T-helper 1 cell (primary cell): ENCODE results near the gene CCDC184.
"Not testable (repeated sequence)": the region's sequence is repeated elsewhere in the genome, so short reads cannot be mapped to it uniquely, and the experiment has no call there.

Experiments used
- DNase-seq, 5 donors: peaks; one replicate each; pipeline ENCODE4 v3.0.0-alpha.2; 2012 to 2020
- total RNA-seq, 4 donors: gene quantifications; one replicate each; lab custom pipeline; 2026; lab: John Stamatoyannopoulos, UW

The CCDC184 gene
- total RNA-seq: 3.7 to 6.3 (median 4.4) reads per million in 4 donors

GRCh38 chr12:48183091-48183875 lies at the start of gene CCDC184:
Gene CCDC184 (plus strand): TSS chr12:48183644. CDS start chr12:48184123, 479 bp downstream.
- peak; percentile 51 to 82 (median 68) for DNase-seq

- DNase-seq: no peak
Measured at GRCh38 chr12:48135027-48135426, 48.4 kb upstream of the CCDC184 start.

- DNase-seq: no peak
Measured at GRCh38 chr12:48142818-48143674, 40.4 kb upstream of the CCDC184 start.

- no peak for DNase-seq
Measured at GRCh38 chr12:48143898-48144297, 39.5 kb upstream of the CCDC184 start.

GRCh38 chr12:48145981-48146380 lies 37.5 kb upstream of the CCDC184 start:
- no peak for DNase-seq

GRCh38 chr12:48151103-48151771 lies 32.2 kb upstream of the CCDC184 start:
- no peak for DNase-seq

GRCh38 chr12:48155786-48156185 lies 27.7 kb upstream of the CCDC184 start:
- DNase-seq: not testable (repeated sequence)

- DNase-seq: no peak
Measured at GRCh38 chr12:48156652-48157017, 26.8 kb upstream of the CCDC184 start.

GRCh38 chr12:48157018-48157888 lies 26.2 kb upstream of the CCDC184 start, which contains the start of gene ASB8:
Gene ASB8 (minus strand): TSS chr12:48157515. CDS start chr12:48153496, 4,019 bp downstream.
- DNase-seq: peak; percentile 97 to 99 (median 99)

GRCh38 chr12:48157889-48158370 lies 25.5 kb upstream of the CCDC184 start:
- DNase-seq: peak in 1 of 5 donors; percentile 4

GRCh38 chr12:48160046-48160445 lies 23.4 kb upstream of the CCDC184 start:
- DNase-seq: no peak

- DNase-seq: no peak
Measured at GRCh38 chr12:48160807-48161206, 22.6 kb upstream of the CCDC184 start.

GRCh38 chr12:48163150-48163747 lies 20.2 kb upstream of the CCDC184 start:
- DNase-seq: no peak

- no peak for DNase-seq
Measured at GRCh38 chr12:48164451-48164850, 19.0 kb upstream of the CCDC184 start.

GRCh38 chr12:48165089-48165981 lies 18.1 kb upstream of the CCDC184 start:
- peak in 4 of 5 donors; percentile 36 to 68 (median 48) for DNase-seq

GRCh38 chr12:48169011-48169410 lies 14.4 kb upstream of the CCDC184 start:
- no peak for DNase-seq

GRCh38 chr12:48175613-48176416 lies 7.6 kb upstream of the CCDC184 start:
- DNase-seq: peak in 1 of 5 donors; percentile 67

GRCh38 chr12:48176417-48176751 lies 7.1 kb upstream of the CCDC184 start:
- no peak for DNase-seq

GRCh38 chr12:48177982-48178381 lies 5.5 kb upstream of the CCDC184 start:
- DNase-seq: no peak
